SW480 (cell line): Measurements from ENCODE around the gene CA10.

Experiments
- DNase-seq: peaks from one replicate; pipeline ENCODE4 v3.0.0-alpha.2; 2016; ENCODE audit warnings: low spot score

The CA10 gene

DNA sequence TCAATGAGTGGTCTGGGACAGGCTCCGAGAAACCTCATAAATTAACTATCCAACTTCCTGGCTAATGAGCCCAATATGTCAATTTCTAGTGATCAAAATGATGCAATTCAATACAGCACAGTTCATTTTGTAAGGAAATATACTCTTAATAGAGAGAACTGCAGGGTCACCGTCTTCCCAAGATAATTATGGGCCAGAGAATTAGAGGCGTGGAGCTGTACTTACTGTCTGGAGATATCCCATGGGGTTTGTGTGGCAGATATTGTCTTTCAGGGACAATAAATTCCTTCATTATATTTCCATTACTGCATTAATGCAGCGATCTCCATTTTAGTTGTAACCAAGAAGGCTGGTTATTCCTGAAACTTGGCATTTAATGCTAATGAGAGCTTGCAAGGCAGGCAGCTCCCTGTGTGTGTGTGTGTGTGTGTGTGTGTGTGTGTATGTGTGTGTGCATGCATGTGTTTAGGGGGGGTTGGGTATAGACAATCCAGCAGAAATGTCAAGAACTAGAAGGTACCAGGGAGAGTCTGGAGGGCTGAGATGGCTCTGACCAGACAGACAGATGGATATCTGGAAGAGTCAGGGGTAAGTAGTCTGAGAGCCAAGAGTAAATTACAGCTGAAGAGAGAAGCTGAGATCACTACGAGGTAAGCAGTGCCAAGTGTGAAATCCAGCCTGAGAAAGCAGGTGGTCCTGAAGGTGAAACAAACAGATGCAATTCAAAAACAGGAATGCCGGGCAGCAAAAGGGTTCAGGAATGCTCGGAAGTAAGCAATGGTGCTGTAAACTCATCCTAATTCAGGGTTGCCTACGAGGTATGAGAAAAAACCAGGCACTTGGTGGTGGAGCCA is 393.0 kb downstream of the CA10 start:
- DNase-seq: no peak

DNA sequence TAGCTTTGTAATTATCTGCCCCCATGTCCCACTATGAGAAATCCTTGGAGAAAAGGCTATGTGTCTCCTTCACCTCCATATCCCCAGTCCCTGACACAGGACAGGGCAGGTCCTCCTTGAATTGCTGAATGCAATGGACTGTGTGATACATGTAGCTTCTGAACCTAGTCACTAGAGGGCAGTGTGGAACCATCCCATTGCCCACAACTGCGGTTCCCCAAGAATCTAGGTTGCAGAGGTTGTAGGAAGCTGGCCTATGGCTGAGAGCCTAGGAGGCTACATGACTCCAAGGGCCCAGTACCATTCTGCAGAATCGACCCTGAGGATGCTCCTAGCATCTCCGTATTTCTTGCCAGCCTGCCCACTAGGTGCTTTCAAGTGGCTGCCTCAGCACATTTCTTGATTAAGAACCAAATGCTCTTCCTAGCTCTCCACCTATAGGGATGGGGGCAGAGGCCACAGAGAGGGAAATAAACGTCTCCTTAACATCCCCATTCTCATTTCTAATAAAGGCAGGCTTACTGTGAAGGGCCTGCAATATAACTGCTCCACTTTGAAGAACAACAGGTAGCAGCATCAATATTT is 394.0 kb downstream of the CA10 start:
- peak; percentile 72 for DNase-seq

DNA sequence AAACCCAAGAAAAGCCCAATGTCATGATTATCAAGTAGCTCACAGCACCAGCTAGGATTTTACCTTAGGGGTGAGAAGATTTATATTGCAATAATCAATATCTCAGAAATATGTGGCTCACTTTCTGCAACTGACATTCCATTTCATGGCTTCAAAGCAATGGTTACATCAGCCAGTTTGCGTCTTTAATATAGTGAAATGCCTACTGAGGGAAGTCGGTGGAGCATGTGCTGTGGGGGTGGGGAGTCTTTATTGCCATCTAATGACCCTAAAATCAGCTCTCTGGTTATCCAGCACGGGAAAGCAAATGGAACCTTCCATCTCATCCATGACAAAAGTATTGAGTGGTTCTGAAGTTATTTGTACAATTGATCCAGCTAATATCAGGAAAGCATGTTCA is 395.5 kb downstream of the CA10 start:
- DNase-seq: no peak

DNA sequence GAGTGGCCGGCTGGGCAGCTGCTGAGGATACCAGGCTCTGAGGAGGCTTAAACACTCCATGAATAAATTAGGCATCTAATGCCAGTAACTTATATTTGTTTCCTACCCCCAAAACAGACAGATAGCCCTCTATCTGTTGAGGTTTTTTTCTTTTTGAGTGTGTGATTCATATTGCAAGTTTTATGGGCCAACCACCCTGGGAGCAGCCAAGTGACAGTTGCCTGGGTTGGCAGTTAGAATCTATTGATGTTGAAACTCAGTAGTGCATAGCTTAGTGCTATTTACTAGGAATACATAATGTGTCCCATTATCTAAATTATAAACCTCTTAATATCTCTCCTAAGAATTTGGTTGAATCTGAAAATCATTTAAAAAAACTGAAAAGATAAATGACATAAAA is 397.4 kb downstream of the CA10 start:
- DNase-seq: no peak

DNA sequence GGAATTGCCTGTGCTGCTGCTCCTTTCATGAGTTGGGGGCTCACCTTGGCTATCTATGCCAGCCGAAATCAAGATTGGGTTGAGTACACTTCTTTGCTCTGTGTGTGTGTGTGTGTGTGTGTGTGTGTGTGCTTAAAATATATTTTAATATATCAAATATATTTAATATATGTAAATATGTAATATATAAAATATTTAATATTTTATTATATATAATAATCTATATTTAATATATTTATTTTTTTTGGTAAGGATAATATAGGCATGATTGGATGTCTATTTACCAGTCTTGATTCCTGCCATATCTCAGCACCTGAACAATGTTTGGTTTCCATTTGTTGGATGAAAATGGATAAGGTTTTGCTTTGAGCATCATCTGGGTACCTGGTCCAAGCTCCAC is 399.3 kb downstream of the CA10 start:
- no peak for DNase-seq

DNA sequence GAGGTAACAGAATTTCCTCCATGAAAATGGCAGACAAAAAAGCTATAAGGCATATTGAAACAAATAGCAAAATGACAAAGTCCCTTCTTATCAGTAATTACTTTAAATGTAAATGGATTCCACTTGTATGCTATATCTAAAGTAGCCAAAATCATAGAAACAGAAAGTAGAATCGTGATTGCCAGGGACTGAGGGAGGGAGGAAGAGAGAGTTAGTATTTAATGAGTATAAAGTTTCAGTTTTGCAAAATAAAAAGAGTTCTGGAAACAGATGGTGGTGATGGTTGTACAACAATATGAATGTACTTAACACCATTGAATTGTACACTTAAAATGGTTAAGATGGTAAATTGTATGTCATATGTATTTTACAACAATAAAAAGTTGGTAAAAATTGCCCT is 407.4 kb downstream of the CA10 start:
- no peak for DNase-seq

DNA sequence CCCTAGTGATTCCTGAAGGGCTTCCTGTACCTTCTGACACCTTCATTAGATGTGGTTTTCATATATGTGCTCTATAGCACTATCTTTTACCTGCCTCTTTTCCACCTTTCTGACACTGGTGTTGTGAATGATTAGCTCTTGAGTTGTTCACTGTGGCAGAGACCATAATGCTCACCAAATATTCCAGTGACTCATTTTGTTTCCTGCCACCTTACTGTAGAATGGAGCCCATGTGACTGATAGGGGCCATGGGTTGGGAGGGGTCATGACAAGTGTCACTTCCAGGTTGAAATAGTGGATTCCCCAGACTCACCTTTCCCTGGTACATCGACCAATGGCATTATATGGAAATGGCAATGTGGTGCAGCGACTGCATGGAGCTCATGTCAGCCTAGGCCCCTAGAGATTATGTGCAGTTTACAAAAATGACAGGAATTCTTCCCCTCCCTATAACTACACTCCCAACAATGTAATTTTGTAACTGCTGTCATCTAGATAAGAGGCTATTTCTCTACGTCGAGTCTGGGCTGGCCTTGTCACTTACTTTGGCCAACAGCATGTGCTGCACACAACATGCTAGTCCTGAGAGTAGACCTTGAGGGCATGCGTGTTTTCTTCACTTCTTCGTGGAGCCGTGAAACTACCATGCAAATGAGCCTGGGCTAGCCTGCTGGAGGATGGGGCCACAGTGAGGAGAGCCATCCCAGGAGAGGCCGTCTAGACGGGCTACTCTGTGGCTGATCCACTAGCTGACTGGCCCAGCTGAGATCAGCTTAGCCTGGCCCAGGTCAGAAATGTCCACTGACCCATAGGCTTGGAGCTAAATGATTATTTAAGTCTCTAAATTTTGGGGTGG is 409.5 kb downstream of the CA10 start:
- no peak for DNase-seq

DNA sequence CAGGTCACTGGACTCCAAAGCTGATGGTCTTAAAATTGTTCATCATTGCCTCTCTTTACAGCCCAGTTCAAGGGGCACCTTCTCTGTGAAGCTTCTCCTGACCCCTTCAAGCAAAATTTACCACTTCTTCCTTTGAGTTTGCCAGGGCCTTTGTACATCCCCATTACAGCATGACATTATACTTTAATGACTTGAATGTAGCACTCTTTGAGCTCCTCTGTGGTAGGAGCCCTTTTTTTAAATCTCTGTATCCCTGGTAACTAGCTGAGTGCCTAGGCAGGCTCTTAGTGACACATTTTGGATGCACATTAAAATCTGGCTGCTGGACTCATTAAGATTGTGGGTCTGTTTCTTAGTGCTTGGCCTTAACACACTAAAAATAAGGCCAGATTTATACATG is 412.1 kb downstream of the CA10 start:
- DNase-seq: no peak

DNA sequence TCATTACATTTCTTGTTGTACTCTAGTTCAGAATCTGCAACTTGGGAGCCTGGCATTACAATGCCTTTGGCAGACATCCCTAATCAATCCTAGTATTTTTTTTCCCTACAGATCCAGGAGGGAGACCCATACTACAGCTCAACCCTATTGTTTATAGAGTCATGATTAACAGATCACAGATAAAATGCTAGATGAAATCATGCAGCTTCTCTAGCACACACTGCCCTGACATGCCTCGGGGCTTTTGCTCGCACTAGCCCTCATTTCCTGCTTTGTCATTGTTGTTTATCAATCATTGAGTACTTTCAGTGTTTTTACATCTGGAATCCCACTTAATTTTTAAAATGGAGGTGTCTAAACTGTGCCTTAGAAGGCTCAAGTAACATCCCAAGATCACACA is 412.5 kb downstream of the CA10 start:
- no peak for DNase-seq

DNA sequence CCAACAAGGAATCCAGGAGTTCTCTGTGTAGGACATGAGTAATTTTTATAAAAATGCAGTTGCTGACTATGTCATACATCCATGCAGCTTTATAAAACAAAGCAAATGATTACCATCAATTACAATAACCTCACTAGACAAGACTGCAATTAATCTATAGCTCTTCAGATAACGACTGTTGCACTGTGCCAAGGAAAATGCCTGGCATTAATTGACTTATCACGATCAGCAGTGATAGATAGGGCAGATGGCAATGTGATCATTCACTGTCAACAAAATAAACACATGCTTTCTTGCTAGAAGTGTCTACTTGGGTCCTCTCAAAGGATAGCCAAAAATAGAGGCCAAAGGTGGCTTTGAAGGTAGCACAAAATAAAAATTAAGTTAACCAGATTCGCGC is 415.0 kb downstream of the CA10 start:
- no peak for DNase-seq

DNA sequence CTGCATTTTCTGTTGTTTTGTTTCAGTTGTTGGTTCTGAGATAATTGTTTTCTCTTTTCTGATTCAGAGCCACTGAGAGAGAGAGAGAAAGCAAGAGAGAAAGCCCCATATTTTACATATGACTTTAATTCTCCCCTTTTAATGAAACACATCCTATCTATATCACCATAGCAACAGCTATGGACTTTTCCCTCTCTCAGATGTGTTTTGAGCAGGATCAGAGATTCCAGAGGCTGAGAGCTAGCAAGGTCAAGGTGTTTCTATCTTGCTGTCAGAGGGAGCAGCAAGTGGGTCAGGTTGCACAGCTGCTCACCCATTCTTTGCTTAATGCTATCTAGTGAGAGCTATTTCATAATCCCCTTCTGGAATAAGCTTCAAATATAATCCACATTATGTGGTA is 415.9 kb downstream of the CA10 start:
- no peak for DNase-seq

DNA sequence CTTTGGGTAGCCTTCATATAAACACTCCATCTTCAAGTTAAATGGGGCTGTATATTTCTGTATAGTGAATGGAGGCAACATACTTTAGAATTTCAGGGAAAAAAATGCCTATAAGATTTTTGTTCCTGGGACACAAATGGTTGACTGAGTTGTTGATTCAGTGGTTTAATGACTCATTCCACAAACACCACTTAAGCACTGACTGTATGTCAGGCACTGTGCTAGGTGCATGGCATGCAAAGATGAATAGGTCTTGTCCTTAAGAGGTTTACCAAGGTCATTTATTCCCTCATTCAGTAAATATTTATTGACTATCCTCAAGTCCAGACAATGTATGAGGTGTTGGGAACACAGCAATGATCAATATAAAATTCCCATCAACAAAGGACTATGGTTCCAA is 417.1 kb downstream of the CA10 start:
- no peak for DNase-seq

DNA sequence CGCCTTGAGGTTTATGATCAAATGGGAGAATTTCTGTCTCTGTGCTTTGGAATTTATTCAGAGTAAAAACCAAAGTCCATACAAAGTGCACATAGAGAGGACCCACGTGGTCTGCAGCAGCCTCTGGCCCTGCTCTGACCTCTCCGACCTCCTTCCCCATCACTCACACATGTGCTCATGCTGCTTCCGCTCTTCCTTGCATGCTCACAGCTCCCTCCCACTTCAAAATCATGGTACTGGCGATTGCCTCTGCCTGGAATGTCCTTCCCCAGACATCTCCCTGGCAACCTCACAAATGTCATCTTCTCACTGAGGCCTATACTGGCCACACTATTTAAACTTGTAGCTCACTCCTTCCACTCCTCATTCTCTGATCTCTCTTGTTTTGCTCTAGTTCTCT is 418.0 kb downstream of the CA10 start:
- no peak for DNase-seq

DNA sequence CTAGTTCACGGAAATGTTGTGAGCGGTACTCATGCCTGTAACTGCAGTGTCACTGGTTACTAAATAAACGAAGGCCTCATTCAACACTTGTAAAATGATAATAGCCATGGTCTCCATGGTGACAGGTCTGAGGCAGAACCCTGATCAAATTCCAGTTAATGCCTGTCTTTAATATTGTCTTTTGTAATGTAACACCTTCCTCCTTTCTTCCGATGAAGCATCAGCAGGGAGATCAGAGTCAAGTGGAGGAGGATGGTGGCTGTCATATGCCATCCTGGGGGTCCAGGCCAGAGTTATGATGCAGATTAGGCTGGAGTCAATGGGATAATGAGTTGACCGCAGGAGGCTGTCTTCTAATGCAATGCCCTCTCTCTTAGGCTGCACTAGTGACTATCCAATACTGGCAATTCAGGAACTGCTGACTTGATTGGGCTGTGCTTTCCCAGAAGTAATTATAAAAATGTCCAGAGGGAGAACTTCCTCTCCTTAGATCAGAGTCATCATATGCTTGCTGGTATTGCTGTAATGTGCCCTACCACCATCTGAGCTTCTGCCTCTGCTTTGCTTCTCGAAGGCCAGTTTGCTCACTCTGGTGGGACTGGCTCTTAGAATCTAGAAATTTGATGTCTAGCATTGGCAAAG is 419.1 kb downstream of the CA10 start:
- no peak for DNase-seq

DNA sequence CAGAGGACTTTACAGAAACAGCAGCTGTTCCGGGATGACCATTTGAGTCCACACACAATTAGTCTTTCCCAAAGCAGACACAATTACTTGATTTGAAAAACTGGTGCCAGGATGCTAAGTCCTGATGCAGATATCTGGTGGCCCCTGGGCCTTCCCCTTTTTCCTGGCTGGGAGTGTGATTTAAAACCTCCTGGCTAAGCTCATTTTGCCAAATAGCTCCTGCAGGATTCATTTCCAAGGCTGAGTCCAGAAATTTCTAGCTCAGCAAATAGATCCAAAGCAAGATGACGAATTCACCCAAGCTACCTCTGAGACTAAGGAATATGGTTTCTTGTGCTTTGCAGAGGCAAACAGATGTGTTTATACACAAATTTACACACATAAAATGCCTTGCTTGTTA is 422.2 kb downstream of the CA10 start:
- DNase-seq: no peak

DNA sequence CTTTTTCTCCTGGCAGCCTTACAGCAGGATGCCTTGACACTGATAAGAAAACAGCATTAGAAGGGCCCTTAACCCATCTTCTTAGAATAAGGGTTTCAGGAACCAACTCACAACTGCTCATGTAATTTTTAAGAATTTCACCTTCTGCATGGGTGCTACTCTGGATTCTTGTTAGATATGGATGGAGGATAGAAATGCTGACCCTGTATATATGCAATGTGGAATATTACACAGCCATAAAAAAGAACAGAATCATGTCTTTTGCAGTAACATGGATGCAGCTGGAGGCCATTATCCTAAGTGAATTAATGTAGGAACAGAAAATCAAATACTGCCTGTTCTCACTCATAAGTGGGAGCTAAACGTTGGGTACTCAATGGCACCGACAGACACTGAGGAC is 423.5 kb downstream of the CA10 start:
- no peak for DNase-seq

DNA sequence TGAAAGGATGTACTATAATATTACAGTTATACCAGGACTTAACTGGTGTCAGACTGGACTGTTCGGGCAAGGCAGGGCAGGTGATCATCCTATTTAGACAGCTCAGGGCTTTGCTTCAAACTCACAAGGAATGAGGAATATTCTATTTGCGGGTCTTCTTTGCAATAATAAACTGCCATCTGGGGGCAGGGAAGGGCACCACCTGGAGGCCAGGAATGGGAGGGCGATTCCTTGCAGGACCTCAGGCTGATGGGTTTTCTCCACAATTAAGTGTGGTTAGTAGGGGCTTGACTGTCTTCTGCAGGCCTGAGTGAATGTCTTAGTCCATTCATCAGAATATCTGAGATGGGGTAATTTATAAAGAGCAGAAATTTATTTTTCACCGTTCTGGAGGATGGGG is 424.1 kb downstream of the CA10 start:
- DNase-seq: no peak

DNA sequence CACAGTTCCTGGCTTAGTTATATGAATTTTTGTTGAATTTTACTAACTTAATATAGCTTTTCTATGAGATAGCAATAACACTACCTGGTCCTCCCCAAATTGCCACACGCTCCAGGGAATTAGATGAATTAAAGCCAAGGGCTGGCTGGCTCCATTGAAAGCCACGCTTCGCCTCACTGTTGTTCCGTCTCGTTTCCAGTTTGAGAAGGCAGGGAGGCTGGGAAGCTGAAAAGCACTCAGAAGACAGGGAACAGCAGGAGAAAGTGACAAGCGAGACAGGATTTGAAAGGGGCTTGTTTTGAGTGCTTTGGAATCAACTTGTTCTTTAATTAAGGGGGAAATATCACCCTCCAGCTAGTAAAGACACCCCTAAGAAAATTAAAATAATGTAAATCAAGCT is 425.3 kb downstream of the CA10 start:
- no peak for DNase-seq

DNA sequence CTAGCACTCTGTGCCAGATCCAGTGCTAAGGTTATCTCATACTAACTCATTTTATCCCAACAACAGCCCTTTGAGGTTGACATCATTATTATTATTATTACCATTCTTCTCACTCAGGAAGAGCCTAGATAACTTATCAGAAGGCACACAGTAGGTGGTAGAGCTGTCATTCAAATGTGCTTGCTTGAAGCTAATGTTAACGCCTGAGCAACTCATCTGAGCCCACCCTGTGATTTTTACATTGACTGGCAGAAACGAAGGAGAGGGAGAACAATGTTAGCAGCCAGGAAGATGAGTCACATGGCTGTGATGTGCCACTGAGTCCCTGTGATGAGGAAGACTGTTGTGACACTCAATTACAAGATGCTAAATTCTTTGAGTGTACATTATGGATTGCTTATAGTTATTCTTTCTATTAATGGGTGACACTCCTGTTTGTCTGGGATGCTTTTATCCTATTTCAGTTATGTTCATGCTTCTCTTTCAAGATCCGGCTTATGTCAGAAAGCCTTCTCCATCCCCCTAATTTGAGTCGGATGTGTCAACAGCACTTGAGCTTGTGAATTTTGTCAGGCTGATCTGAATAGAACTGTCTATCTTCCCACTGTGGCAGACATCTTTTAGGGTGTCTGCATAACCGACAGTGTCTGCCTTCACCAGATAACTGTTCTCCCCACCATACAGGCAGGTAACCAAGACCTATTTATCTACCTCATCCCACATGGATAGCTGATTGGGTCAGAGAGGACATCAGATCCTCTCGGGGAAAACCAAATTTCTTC is 426.4 kb downstream of the CA10 start:
- DNase-seq: no peak

DNA sequence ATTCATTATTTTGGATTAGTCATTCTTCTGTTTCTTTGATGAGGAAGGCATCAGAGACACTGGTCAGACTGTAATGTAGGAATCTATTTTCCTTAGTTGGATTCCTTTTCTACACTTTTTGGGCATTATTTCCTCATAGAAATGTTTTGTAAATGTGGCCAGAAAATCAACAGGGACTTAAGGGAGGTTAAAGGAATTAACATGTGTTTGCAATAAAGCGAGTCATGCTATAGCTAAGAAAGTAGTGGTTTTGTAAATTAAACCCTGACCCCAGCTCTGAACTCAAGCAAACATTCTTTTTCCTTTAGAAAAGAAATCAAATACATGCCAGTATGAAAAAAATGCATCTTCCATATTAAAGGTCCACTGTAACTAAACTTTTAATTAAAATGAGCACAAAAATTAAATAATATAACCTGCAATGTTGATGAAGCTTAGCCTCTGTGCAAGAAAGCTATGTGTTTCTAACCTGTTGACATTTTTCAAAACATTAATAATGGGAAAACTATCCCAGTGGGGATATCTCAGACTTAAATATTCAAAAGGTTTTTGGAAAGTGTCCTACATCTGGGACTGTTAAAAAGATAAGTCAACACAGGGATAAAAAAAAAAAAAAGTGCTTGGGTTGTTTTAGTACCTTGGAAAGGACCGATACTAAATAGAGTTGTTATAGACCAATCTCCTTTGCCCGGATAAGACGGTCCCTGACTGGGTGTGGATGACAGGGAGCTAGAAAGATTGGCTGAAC is 428.0 kb downstream of the CA10 start:
- DNase-seq: no peak

DNA sequence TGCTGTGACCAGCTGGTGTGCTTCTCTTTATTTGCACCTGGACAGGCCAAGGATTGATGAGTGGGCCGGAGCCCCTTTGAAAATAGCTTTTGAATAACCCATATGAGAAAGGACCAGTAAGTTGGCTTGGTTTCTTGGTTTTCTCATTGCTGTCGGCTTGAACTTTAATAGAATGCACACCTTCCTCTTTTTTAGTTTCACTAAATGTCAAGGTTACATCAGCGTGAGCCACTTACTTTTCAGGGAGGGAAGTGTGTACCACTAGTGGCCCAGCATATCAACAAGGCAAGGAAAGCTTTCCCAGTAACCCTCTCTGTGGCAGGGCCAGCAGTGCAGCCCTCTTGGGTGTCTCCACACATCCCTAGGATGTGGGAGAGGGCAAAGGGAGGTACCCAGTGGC is 433.3 kb downstream of the CA10 start:
- DNase-seq: no peak
